HG03025 (cell line): ENCODE results near the gene ALDH1L1.

Experiments used
- ATAC-seq: cut with Tn5 transposase; IDR thresholded peaks from one replicate; pipeline ENCODE4 v1.9.1; 2021; ENCODE audit warnings: mild to moderate bottlenecking, moderate library complexity; ENCODE audit not compliant: unreplicated experiment, low FRiP score

Gene ALDH1L1

GRCh38 chr3:126180477-126181397 lies at the start of gene ALDH1L1:
TSS of gene ALDH1L1 (minus strand) at chr3:126180586. CDS start at chr3:126160979, 19,607 bp downstream.
- ATAC-seq: no peak

- no peak for ATAC-seq
These were observed 46.0 kb upstream of the ALDH1L1 start for GRCh38 chr3:126226374-126226773.

GRCh38 chr3:126216416-126216815 lies 36.0 kb upstream of the ALDH1L1 start:
- no peak for ATAC-seq

GRCh38 chr3:126213379-126214028 lies 33.1 kb upstream of the ALDH1L1 start:
- ATAC-seq: no peak

GRCh38 chr3:126212620-126213378 lies 32.4 kb upstream of the ALDH1L1 start:
- no peak for ATAC-seq

- ATAC-seq: no peak
These were observed 31.8 kb upstream of the ALDH1L1 start for GRCh38 chr3:126212250-126212619.

GRCh38 chr3:126211569-126211968 lies 31.2 kb upstream of the ALDH1L1 start:
- ATAC-seq: no peak

GRCh38 chr3:126210606-126211005 lies 30.2 kb upstream of the ALDH1L1 start:
- no peak for ATAC-seq

GRCh38 chr3:126209741-126210140 lies 29.4 kb upstream of the ALDH1L1 start:
- no peak for ATAC-seq

GRCh38 chr3:126208606-126209256 lies 28.3 kb upstream of the ALDH1L1 start:
- ATAC-seq: no peak

- ATAC-seq: no peak
These were observed 27.8 kb upstream of the ALDH1L1 start for GRCh38 chr3:126208182-126208581.

GRCh38 chr3:126207166-126207565 lies 26.8 kb upstream of the ALDH1L1 start:
- no peak for ATAC-seq

- ATAC-seq: no peak
These were observed 25.6 kb upstream of the ALDH1L1 start for GRCh38 chr3:126205717-126206655.

GRCh38 chr3:126202680-126203079 lies 22.3 kb upstream of the ALDH1L1 start:
- ATAC-seq: no peak

- no peak for ATAC-seq
These were observed 21.9 kb upstream of the ALDH1L1 start for GRCh38 chr3:126202276-126202675.

- no peak for ATAC-seq
These were observed 20.8 kb upstream of the ALDH1L1 start for GRCh38 chr3:126201168-126201567.

GRCh38 chr3:126200534-126200933 lies 20.1 kb upstream of the ALDH1L1 start:
- no peak for ATAC-seq

GRCh38 chr3:126199256-126199655 lies 18.9 kb upstream of the ALDH1L1 start:
- no peak for ATAC-seq

GRCh38 chr3:126197854-126198584 lies 17.6 kb upstream of the ALDH1L1 start:
- no peak for ATAC-seq
